SU-DHL-6 (cell line): ENCODE data around the gene UGP2.
"Not testable (repeated sequence)": the region's sequence is repeated elsewhere in the genome, so short reads cannot be mapped to it uniquely, and the experiment has no call there.

ENCODE experiments used
- H2AFZ ChIP-seq: fragments of 200-600 bp; sonication (generic); 2 replicates; pipeline ENCODE4 v1.6.1; 2014; ENCODE audit warnings: low read depth, mild to moderate bottlenecking, moderate library complexity, mixed read lengths, antibody characterized with exemption, low read length; ENCODE audit not compliant: severe bottlenecking
- H3F3A ChIP-seq: fragments of 200-600 bp; shearing (Covaris generic); 2 replicates; pipeline ENCODE4 v1.6.0; 2016; ENCODE audit warnings: antibody characterized with exemption, mild to moderate bottlenecking; ENCODE audit not compliant: insufficient read depth
- H3K27ac ChIP-seq: fragments of 200-600 bp; sonication (generic); 2 replicates; pipeline ENCODE4 v1.5.1; 2016; ENCODE audit warnings: low read depth, mild to moderate bottlenecking, low read length, moderate library complexity, mixed read lengths
- H3K27me3 ChIP-seq: fragments of 200-600 bp; sonication (generic), shearing (Covaris generic); 2 replicates; pipeline ENCODE4 v1.6.0; 2014; ENCODE audit warnings: mild to moderate bottlenecking, low read length
- H3K36me3 ChIP-seq: fragments of 200-600 bp; sonication (generic); 2 replicates; pipeline ENCODE4 v1.6.1; 2014; ENCODE audit warnings: mild to moderate bottlenecking, low read length, mixed read lengths
- H3K4me2 ChIP-seq: fragments of 300-600, 200-600 bp; shearing (Covaris generic), sonication (generic); 2 replicates; pipeline ENCODE4 v1.6.0; 2014; ENCODE audit warnings: low read length, low read depth, mild to moderate bottlenecking; ENCODE audit not compliant: poor library complexity, severe bottlenecking
- H3K4me3 ChIP-seq: fragments of 200-600 bp; sonication (generic); 2 replicates; pipeline ENCODE4 v1.5.1; 2014; ENCODE audit warnings: antibody characterized with exemption, low read length, mild to moderate bottlenecking, mixed read lengths; ENCODE audit not compliant: insufficient read depth, poor library complexity, severe bottlenecking
- H3K79me2 ChIP-seq: fragments of 200-600 bp; sonication (generic); 2 replicates; pipeline ENCODE4 v1.6.1; 2014; ENCODE audit warnings: mild to moderate bottlenecking, low read length, moderate library complexity; ENCODE audit not compliant: insufficient read depth
- H3K9ac ChIP-seq: fragments of 200-600 bp; sonication (generic); 2 replicates; pipeline ENCODE4 v1.7.0; 2014; ENCODE audit warnings: mild to moderate bottlenecking, low read length
- H3K9me2 ChIP-seq: fragments of 200-600 bp; sonication (generic); replicated peaks from 2 replicates; pipeline ENCODE4 v1.6.1; 2014; ENCODE audit warnings: low read length; ENCODE audit not compliant: insufficient read depth
- H3K9me3 ChIP-seq: fragments of 200-600 bp; sonication (generic); 2 replicates; pipeline ENCODE4 v1.6.1; 2014; ENCODE audit warnings: low read length, mixed read lengths; ENCODE audit not compliant: insufficient read depth
- H4K20me1 ChIP-seq: fragments of 200-600 bp; sonication (generic); 2 replicates; pipeline ENCODE4 v1.6.1; 2014; ENCODE audit warnings: low read depth, mild to moderate bottlenecking, antibody characterized with exemption, low read length, moderate library complexity, mixed read lengths
- EZH2phosphoT487 ChIP-seq: fragments of 200-600 bp; sonication (generic), shearing (Covaris generic); conservative IDR thresholded peaks from 2 replicates; pipeline ENCODE4 v1.6.1; 2018; ENCODE audit warnings: mild to moderate bottlenecking, antibody characterized with exemption, low read length, moderate library complexity, mixed read lengths
- TF ChIP-seq, protein P1 (sequence below): fragments of 200-600 bp; sonication (generic); IDR thresholded peaks from one replicate; pipeline ENCODE4 v1.5.1; 2017; ENCODE audit warnings: antibody characterized with exemption, mild to moderate bottlenecking, low read length, moderate library complexity; ENCODE audit not compliant: insufficient read depth, poor library complexity, severe bottlenecking

The UGP2 gene

GRCh38 chr2:63903003-63903402 lies 61.3 kb downstream of the UGP2 start:
- Histone ChIP-seq H3K27me3 (no peaks in the 10 kb centered on the region), H3K9ac (no peak overlapping the region), H3K79me2 (no peaks in the 10 kb centered on the region), H3K27ac (no peak overlapping the region), H3K4me2 (no peak overlapping the region), H3K9me3 (peaks cover 7% of the 10 kb centered on the region; the same call in 1 of the 2 replicates), H3K4me3 (no peak overlapping the region), H2AFZ (no peak overlapping the region), H4K20me1 (no peaks in the 10 kb centered on the region), H3K9me2 (no peaks in the 10 kb centered on the region), H3F3A (no peaks in the 10 kb centered on the region), H3K36me3 (peaks cover 19% of the 10 kb centered on the region; the same call in 1 of the 2 replicates)
- TF ChIP-seq, protein P1, sequence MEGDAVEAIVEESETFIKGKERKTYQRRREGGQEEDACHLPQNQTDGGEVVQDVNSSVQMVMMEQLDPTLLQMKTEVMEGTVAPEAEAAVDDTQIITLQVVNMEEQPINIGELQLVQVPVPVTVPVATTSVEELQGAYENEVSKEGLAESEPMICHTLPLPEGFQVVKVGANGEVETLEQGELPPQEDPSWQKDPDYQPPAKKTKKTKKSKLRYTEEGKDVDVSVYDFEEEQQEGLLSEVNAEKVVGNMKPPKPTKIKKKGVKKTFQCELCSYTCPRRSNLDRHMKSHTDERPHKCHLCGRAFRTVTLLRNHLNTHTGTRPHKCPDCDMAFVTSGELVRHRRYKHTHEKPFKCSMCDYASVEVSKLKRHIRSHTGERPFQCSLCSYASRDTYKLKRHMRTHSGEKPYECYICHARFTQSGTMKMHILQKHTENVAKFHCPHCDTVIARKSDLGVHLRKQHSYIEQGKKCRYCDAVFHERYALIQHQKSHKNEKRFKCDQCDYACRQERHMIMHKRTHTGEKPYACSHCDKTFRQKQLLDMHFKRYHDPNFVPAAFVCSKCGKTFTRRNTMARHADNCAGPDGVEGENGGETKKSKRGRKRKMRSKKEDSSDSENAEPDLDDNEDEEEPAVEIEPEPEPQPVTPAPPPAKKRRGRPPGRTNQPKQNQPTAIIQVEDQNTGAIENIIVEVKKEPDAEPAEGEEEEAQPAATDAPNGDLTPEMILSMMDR: no peak
- TF ChIP-seq EZH2phosphoT487: no peak

- Histone ChIP-seq H3K4me2 (no peak overlapping the region), H3K4me3 (no peak overlapping the region), H3K9ac (no peak overlapping the region), H3K9me2 (no peaks in the 10 kb centered on the region), H3K9me3 (no peaks in the 10 kb centered on the region), H3K79me2 (no peaks in the 10 kb centered on the region), H3F3A (no peaks in the 10 kb centered on the region), H4K20me1 (no peaks in the 10 kb centered on the region), H3K36me3 (no peaks in the 10 kb centered on the region; the same call in 1 of the 2 replicates), H2AFZ (no peak overlapping the region), H3K27me3 (no peaks in the 10 kb centered on the region), H3K27ac (no peak overlapping the region)
- TF ChIP-seq EZH2phosphoT487: no peak
- TF ChIP-seq, protein P1: no peak
Measured at GRCh38 chr2:63914311-63914710, 72.6 kb downstream of the UGP2 start.

DNA sequence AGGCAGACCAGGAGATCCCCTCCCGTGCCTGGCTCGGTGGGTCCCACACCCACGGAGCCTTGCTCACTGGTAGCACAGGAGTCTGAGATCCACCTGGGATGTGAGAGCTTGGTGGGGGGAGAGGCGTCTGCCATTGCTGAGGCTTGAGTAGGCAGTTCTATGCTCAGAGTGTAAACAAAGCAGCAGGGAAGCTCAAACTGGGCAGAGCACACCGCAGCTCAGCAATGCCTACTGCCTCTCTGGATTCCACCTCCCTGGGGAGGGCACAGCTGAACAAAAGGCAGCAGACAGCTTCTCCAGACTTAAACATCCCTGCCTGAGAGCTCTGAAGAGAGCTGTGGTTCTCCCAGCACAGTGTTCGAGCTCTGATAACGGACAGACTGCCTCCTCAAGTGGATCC lies 85.1 kb downstream of the UGP2 start:
- Histone ChIP-seq H3K27me3 (no peaks in the 10 kb centered on the region), H3K79me2 (no peaks in the 10 kb centered on the region), H3F3A (no peaks in the 10 kb centered on the region), H3K36me3 (no peaks in the 10 kb centered on the region), H3K27ac (no peak overlapping the region), H3K9ac (no peak overlapping the region), H2AFZ (no peak overlapping the region), H3K4me2 (no peak overlapping the region), H3K9me2 (no peaks in the 10 kb centered on the region), H4K20me1 (no peaks in the 10 kb centered on the region), H3K9me3 (no peaks in the 10 kb centered on the region), H3K4me3 (no peak overlapping the region)
- TF ChIP-seq, protein P1: no peak
- no peak for TF ChIP-seq EZH2phosphoT487

DNA sequence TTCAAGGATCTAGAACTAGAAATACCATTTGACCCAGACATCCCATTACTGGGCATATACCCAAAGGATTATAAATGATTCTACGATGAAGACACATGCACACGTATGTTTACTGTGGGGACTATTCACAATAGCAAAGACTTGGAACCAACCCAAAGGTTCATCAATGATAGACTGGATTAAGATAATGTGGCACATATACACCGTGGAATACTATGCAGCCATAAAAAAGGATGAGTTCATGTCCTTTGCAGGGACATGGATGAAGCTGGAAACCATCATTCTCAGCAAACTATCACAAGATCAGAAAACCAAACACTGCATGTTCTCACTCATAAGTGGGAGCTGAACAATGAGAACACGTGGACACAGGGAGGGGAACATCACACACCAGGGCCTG lies 90.4 kb downstream of the UGP2 start:
- not testable (repeated sequence) for H4K20me1 ChIP-seq, H3F3A ChIP-seq, H3K9ac ChIP-seq, H3K9me2 ChIP-seq, H3K27ac ChIP-seq, H3K36me3 ChIP-seq, H3K4me2 ChIP-seq, H2AFZ ChIP-seq, H3K9me3 ChIP-seq, H3K4me3 ChIP-seq, H3K27me3 ChIP-seq, H3K79me2 ChIP-seq
